Upper lobe of left lung (tissue), 4 donors: ENCODE results near the gene DPYSL3.

Source experiments
- CTCF ChIP-seq, 6 experiments: fragments of 450-650 bp in 4 of 6; fragments of 200-600 bp in 2 of 6; sonication (generic) in 2 of 6; IDR thresholded peaks; one replicate each; pipeline ENCODE4 v1.5.1; 2016 to 2019; ENCODE audit warnings: antibody characterized with exemption in 6 of 6
- POLR2A ChIP-seq, 4 donors: fragments of 450-650 bp; IDR thresholded peaks; one replicate each; pipeline ENCODE4 v1.5.1; 2016 to 2017; ENCODE audit warnings: antibody characterized with exemption in 4 of 4, mild to moderate bottlenecking in 2 of 4

DNA sequence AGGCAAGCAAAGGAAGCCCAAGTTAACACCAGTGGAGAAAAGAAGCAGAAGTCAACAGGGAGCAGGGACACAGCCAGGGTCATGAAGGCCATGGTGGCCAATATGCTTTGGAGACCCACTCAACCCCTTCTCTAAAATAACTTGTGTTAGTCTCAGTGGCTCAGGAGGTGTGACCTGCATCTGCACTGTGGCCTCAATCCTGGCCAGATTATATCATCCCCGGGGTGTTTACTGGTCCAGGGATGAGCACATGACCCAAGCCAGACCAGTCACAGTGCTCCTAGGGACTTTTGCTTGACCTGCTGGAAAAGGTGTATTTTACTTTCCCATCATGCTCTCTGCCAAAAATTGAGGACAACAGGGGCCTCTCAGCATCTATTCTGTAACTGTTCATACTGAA, 105.2 kb downstream of the DPYSL3 start:
- no peak for TF ChIP-seq CTCF (IDR thresholded peaks at IDR 0.05)
- TF ChIP-seq POLR2A (IDR thresholded peaks at IDR 0.05) = peak in 1 of 4 donors; percentile 3
